Measurements from ENCODE around the gene TNPO3. TPM values are rescaled to one million over a fixed set of nuclear protein-coding genes. Genes with fewer than 3 reads are reported as not detected.

The TNPO3 gene
- 28.6 TPM for total RNA-seq

DNA sequence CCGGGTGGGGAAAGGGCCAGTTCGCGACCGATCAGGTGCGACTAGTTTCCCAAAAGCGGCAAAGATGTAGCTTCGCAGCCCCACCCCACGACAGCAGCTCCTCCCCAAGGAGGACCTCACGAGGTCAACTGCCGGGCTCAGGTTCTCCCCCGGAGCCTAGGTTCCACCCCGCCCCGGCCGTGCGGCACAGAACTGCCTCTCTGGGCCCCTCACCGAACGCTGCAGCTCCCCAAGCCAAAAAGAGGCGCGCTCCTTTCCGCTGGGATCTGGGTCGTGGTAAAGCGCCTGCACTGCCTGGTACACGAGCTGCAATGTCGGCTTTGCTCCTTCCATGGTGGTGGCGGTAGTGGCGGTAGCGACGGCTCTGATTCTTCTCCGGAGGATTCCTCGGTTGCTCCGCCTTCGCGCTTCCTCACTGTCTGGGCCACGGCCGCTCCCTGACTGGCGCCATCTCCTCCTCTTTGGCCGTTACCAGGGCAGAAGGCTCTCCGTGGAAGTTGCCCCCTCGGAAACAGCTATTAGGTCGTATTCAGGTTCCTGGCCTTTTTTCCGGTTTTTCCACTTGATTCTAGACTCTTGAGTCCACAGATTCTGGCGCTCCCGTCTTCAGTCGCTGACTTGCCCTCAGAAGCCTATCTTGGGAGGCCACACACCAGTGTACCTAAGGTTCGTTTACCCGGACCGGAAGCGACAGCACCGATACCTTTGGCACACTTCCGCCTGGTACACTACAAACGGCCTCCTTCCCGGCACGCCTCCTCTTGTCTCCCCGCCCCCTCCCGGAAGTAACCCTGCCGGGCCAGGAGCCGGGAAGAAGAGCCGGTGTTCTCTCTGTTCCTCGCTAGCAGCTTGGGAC is at the start of gene TNPO3:
TSS of gene TNPO3 (minus strand) at position 674 of the 856 bp plus-strand sequence. CDS start at position 333, 341 bp downstream.
- intact Hi-C loops (cut with DNase I): no loop called here
- peak; percentile 95 for DNase-seq (ENCODE audit: low spot score)
- ATAC-seq: peak; percentile 98

DNA sequence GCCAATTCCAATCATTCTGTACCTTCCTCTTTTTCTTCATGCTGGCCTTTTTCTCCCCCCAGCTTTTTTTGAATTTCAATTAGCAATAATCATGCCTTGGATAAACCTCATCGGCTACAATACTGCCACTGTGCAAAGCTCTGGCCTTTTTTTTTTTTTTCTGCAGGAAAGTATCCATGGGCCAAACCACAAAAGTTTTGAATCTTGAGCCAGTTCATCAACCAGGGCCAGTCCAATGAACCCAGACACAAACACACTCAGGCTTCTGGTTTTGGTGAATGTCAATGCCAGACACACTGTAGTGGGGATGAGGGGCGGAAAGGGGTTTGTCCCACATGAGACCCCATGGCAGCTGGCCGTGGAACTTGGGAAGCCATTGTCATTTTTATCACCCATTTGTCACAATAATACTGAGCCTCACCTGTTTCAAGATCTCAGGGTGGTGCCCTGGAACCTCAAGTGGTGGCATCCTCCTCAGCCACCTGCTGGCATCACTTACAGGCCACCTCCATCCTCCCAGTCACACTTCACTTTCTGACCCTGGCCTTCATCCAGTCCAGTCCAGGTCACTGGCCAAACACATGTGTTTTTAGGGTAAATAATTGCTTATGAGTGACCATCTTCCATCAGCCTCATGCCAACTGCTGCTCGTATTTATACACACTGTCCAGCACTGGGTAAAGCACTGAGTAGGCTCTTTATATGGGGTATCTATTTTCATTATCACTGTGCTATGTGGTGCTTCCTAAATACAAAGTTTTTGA is 48.8 kb upstream of the TNPO3 start:
- no peak for DNase-seq (ENCODE audit: low spot score)
- intact Hi-C loops (cut with DNase I): no loop called here
- ATAC-seq: no peak

DNA sequence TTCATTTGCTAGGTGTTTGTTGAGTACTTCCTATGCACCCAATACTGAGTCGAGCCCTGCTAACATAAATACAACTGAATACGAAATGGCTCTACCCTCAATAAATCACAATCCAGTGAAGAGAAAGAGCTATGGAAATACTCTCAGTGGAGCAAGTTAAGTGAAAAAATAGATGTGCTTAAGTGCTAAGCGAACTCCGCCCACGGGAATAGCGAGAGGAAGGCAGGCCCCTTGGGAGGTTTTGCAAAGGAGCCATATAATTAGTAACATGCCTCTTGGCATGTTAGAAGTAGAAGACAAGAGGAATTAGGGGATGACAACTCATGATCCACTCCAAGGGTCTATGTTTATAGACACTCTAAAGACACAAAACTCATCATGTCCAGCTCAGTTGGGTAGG is 46.8 kb upstream of the TNPO3 start:
- ATAC-seq (no peak), DNase-seq (ENCODE audit: low spot score) (no peak)
- intact Hi-C loops (cut with DNase I): no loop called here

DNA sequence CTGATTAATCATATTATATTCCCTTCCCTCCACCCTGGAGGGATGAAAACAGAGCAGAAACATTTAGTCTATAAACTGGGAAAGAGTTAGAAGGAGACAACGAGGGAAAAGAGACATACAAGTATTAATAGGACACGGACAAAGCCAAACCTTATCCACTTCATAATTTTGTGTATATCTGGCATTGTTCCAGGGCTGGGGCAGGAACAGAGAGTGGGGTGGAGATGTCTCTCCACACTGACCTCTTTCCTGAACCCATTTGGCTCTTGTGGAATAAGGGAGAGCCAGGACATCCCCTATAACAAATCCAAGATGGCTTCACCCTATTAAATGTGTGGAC is 45.9 kb upstream of the TNPO3 start:
- ATAC-seq (no peak), DNase-seq (ENCODE audit: low spot score) (no peak)
- intact Hi-C loops (cut with DNase I): no loop called here

DNA sequence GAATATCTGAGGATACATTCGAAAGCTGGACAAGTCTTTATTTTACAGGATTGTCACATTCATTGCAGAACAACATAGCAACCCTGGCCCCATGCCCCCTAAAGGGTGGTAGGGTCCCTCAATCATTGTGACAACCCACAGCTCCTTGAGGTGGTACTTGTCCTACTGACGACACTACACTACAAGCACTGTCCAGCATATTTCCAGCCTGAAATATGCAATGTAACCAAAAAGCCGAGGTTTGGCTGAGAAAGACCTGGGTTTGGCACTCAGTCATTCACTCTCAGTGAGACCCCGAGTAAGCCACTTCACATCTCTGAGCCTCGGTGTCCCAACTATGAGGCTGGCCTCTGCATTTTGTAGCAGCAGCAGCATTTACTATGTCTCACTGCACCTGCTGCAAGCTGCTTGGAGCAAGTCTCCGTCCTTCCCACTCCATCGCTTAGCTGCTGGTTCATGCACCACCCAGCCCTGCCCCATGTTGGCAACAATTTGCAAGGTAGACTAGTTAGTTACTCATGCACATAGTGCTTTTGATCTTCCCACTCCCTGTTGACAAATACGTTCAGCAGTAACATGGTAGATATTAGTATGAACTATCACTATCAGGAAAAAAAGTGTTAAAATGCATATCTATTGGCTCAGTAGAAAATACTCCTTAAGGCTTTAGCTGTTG is 43.6 kb upstream of the TNPO3 start:
- DNase-seq (ENCODE audit: low spot score) (no peak), ATAC-seq (no peak)
- intact Hi-C loops (cut with DNase I): loop anchor here (10.0 kb wide), 1 partner anchor 194 kb away; no protein-coding TSS in a partner anchor

DNA sequence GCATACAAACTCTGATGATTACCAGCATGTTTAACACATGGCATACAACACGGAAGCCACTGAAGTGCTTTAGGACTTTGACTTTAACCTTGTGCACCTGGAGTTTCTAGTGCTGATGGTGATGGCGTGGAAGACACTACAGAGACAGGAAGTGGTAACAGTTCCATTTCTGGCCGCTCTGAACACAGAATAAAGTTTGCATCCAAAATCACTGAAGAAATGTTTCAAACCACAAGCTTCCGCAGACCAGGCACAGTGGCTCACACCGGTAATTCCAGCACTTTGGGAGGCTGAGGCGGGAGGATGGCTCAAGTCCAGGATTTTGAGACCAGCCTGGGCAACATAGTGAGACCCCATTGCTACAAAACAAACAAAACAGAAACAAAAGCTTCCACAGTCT is 40.3 kb upstream of the TNPO3 start:
- intact Hi-C loops (cut with DNase I): loop anchor here (10.0 kb wide), 1 partner anchor 190 kb away; no protein-coding TSS in a partner anchor
- no peak for DNase-seq (ENCODE audit: low spot score)
- no peak for ATAC-seq

DNA sequence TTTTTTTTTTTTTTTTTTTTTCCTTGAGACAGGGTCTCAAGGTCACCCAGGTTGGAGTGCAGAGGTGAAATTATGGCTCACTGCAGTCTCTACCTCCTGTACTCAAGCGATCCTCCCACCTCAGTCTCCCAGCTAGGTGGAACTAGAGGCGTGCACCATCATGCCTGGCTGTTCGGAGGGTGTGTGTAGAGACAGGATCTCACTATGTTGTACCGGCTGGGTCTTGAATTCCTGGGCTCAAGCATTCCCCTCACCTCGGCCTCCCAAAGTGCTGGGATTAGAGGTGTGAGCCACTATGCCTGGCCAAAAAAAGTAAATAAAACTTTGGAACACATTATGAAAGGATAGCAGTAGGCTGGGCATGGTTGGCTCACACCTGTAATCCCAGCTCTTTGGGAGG is 39.6 kb upstream of the TNPO3 start:
- no peak for ATAC-seq
- no peak for DNase-seq (ENCODE audit: low spot score)
- intact Hi-C loops (cut with DNase I): loop anchor here (10.0 kb wide), 1 partner anchor 190 kb away; no protein-coding TSS in a partner anchor

DNA sequence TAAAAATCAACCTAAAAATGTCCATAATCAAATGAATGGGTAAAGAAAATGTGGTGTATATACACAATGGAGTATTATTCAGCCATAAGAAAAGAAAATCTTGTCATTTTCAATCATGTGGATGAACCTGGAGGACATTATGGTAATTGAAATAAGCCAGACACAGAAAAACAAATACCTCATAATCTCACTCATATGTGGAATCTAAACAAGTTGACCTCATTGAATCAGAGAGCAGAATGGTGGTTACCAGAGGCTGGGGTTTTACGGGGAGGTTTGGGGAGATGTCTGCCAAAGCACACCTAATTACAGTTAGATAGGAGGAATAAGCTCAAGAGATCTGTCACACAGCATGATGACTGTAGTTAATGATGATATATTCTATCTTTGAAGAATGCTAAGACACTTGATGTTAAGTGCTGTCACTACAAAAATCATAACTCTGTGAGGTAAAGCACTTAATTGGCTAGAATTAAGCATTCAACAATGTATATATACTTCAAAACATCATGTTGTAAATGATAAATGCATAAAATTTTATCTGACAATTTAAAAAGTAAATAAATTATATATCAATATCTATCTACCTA is 39.1 kb upstream of the TNPO3 start:
- no peak for DNase-seq (ENCODE audit: low spot score)
- intact Hi-C loops (cut with DNase I): loop anchor here (10.0 kb wide), 1 partner anchor 189 kb away; no protein-coding TSS in a partner anchor
- ATAC-seq: no peak

DNA sequence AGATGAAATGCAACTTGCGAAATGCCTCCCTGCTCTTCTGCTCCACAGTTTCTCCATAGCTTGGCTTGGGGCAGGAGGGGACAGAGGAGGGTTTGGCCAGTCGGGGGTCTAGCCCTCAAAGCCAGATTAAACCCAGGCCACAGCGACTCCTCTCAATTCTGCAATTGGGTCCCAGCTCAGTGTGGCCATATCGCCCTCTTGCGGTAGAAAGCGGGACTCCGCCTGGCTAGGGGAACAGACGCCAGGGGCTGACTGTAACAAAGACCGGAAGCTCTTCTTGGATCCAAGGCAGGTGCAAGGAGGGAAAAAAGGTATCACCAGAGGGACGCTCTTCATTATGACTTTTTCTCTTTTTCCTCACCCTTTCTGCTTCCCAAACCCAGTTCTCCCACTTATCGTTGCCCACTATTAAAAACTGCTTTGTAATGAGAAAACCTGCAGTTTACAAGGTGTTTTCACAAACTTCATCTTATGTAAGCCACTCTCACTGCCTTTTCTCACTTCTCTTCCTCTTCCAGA is 36.6 kb upstream of the TNPO3 start:
- intact Hi-C loops (cut with DNase I): loop anchor here (10.0 kb wide), 1 partner anchor 187 kb away; no protein-coding TSS in a partner anchor
- ATAC-seq (peak; percentile 80), DNase-seq (ENCODE audit: low spot score) (peak; percentile 89)

DNA sequence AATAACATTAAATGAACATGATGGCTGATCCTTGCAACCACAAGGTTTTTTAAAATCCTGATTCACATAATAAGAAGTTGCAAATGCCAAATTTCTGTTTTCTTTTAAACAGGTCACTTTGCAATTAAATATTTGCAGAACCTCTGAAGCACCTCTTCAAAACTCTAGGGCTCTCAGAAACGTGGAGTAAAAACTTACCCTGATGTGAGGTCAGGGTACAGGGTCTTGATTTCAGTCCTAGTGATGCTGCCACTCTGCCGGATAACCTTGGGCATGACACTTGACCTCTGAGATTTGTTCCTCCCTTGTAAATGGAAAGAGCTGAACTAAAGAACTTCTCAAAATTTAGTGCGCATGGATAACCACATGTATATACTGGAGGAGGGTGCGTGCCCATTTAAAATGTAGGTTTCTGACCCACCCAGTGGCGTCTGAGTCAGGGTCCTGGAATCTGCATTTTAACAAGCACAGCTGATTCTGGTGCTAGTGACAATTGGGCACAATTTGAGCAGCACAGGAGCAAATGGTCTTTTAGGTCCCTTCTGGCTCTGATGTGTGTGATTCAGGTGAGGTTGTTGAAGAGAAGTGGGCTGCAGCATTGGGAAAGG is 35.5 kb upstream of the TNPO3 start:
- no peak for ATAC-seq
- DNase-seq (ENCODE audit: low spot score): no peak
- intact Hi-C loops (cut with DNase I): loop anchor here (10.0 kb wide), 1 partner anchor 186 kb away; no protein-coding TSS in a partner anchor

DNA sequence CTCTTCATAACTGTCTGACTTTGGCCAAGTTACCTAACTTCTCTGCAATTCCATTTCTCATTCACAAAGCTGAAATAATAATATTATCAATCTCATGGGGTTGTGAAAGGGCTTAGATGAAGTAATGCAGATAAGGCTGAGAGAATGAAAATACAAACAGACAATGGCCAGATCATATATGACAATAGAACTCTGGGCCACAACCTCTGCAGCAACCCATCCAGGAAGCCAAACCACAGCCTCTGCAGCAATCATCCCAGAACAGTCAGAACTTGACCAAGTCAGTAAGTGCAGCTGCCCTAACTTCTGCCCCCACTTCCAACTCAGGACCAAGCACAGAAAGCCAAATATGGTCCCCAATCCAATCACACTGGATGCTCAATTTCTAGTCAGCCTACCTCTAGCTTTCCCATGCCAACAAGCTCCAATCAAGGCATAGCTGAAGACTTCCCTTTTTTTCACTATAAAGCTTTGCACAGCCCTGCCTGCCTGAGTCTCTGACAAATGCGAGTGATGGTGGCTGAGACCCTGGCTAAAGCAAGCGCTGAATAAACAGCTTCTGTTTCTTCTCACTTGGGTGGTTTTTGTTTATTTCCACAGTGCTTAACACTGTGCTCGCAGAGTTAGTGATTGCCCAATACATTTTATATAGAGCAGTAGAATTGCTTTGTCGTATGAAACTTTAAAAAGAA is 34.8 kb upstream of the TNPO3 start:
- intact Hi-C loops (cut with DNase I): loop anchor here (10.0 kb wide), 1 partner anchor 185 kb away; no protein-coding TSS in a partner anchor
- no peak for ATAC-seq
- DNase-seq (ENCODE audit: low spot score): no peak

DNA sequence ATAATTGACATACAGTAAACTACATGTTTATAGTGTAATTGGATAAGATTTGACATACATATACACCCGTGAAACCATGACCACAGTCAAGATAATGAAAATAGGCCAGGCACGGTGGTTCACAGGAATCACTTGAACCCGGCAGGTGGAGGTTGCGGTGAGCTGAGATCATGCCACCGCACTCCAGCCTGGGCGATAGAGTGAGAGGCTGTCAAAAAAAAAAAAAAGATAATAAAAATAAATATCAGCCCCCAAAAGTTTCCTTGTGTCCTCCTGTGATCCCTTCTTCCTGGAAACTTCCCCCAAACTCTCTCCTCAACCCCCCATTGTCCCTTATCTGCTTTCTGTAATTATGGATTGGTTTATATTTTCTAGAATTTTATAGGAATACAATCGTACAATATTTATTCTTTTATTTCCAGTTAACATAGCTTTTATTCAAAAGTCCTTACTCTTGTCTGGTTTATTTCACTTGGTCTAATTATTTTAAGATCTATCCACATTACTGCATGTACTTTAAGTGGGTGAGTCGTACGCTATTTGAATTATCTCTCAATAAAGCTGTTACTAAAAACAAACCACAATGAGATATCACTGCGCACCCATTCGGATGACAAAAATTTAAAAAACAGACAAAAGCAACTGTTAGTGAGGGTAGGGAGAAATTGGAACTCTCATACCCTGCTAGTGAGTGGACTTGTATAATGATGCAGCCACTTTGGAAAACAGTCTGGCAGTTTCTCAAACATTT is 30.1 kb upstream of the TNPO3 start:
- intact Hi-C loops (cut with DNase I): no loop called here
- ATAC-seq: no peak
- no peak for DNase-seq (ENCODE audit: low spot score)

DNA sequence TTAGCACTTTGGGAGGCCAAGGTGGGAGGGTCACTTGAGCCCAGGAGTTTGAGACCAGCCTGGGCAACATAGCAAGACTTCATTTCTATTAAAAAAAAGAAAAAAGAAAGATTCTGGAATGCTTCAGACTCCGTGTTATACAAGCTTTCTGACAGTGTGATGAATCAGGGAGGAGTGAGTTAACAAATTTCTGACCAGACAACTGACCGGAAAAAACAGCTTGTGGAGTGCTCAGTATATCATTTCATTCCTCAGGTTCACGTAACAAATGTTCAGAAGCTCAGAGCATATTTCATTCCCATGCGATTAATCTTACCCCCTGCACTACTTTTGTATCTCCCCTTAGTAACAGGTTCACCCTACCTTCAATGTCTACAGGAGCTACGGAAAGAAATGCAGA is 28.6 kb upstream of the TNPO3 start:
- ATAC-seq (no peak), DNase-seq (ENCODE audit: low spot score) (no peak)
- intact Hi-C loops (cut with DNase I): no loop called here

DNA sequence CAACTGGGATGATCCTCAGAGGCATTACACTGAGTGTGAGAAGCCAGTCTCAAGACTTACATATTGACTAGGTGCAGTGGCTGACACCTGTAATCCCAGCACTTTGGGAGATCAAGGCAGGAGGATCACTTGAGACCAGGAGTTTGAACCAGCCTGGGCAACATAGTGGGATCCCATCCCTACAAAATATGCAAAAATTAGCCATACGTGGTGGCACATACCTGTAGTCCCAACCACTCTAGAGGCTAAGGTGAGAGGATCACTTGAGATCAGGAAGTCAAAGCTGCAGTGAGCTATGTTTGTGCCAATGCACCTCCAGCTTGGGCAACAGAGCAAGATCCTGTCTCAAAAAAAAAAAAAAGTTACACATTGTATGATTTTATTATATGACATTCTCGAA is 23.5 kb upstream of the TNPO3 start:
- no peak for ATAC-seq
- no peak for DNase-seq (ENCODE audit: low spot score)
- intact Hi-C loops (cut with DNase I): no loop called here

DNA sequence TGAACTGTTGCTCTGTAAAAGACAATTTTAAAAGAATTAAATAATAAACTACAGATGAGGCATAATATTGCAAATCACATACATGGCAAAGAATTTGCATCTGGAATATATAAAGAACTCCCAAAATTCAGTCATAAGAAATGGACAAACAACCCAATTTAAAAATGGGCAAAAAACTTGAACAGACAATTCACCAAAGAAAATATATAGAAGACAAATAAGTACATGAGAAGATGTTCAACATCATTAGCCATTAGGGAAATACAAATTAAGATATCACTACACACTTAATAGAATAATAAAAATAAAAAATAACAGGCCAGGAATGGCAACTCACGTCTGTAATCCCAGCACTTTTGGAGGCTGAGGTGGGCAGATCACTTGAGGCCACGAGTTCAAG is 22.0 kb upstream of the TNPO3 start:
- intact Hi-C loops (cut with DNase I): no loop called here
- no peak for ATAC-seq
- no peak for DNase-seq (ENCODE audit: low spot score)

DNA sequence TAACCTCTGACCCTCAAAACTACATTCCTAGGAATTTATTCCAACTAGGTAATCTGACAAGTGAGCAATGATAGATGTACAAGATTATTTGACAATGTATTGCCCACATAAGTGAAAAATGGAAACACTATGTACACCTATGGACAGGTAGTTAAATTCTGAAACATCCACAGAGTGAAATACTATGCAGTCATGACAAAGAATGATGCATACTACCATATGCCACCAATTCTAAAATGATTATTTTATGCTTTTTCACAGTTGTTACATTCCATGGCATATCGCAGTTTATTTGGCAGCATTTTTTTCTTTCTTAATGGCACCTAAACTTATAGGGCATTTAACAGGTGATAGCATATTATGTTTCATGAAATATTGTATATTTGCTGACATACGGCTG is 20.1 kb upstream of the TNPO3 start:
- DNase-seq (ENCODE audit: low spot score): no peak
- no peak for ATAC-seq
- intact Hi-C loops (cut with DNase I): no loop called here

DNA sequence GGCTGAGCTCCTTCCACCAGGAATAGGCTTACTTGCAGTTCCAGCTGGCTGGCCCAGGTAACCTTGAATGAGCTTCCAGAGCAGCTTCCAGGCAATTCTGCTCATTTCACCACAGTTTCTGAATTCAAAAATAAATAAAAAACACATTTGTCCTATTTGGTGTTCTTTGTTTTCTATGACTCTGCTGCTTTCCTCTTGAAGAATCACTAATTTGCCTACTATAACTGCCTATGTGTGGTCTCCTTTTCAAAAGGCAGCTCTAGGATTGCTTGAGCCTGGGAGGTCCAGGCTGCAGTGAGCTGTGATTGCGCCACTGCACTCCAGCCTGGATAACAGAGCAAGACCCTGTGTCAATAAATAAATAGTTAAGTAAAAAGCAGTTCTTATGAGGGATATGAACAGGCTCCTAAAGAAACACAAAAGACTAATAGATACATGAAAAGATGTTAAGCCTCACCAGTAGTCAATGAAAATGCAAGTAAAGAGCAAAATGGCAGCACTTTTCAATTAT is 19.5 kb upstream of the TNPO3 start:
- intact Hi-C loops (cut with DNase I): no loop called here
- ATAC-seq (no peak), DNase-seq (ENCODE audit: low spot score) (no peak)
